ENCODE results near the gene DLEC1. TPM values are rescaled to one million over a fixed set of nuclear protein-coding genes. Genes with fewer than 3 reads are reported as not detected.

The DLEC1 gene
- polyA plus RNA-seq, 1 donor from 2014 or later = 0.25 TPM

DNA sequence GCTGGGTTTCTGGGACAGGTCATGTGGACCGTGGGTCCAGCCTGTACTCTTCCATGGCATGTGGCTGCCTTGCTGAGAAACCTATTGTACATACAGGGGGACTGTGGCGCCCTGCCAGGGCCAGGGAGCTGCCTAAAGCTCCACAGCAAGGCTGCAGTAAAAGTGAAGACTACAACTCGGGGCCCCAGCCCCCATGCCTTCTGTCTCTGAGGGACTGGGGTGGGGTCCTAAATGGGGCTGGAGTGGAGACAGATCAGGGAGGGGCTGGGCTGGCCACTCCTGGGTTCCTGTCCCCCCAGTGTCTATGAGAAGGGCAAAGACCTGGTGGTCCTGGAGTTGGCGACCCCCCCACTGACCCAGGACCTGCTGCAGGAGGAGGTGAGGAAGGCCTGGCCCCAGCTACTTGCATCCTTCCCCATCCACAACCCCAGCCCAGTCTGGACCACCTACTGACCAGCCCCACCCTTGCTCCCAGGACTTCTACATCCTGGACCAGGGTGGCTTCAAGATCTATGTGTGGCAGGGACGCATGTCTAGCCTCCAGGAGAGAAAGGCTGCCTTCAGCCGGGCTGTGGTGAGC is 41.1 kb upstream of the DLEC1 start:
- Histone ChIP-seq H2AFZ (ENCODE audit: low read depth, low read length) (no peak overlapping the region), H3K4me2 (ENCODE audit: low read length) (no peak overlapping the region), H4K20me1 (ENCODE audit: insufficient read depth) (no peaks in the 10 kb centered on the region), H3K9me3 (ENCODE audit: low read length) (no peaks in the 10 kb centered on the region), H3K27ac (ENCODE audit: low read length) (no peak overlapping the region), H3K36me3 (ENCODE audit: insufficient read depth, low read length) (no peaks in the 10 kb centered on the region), H3K9me2 (ENCODE audit: insufficient read depth, low read length) (no peaks in the 10 kb centered on the region), H3K27me3 (ENCODE audit: insufficient read depth, low read depth, low read length) (peaks cover 3% of the 10 kb centered on the region), H3K79me2 (replicated peaks; ENCODE audit: insufficient read depth, low read length) (no peaks in the 10 kb centered on the region), H3F3A (ENCODE audit: insufficient read depth, low read length, poor library complexity, severe bottlenecking) (no peaks in the 10 kb centered on the region), H3K9ac (ENCODE audit: low read length) (no peak overlapping the region), H3K4me3 (ENCODE audit: low read length) (no peak overlapping the region)
- TF ChIP-seq EZH2 (IDR thresholded peaks at IDR 0.05; ENCODE audit: borderline replicate concordance, insufficient read depth, low read length, poor library complexity, severe bottlenecking) (no peak), RAD21 (conservative IDR thresholded peaks at IDR 0.05) (no peak), TAF1 (IDR thresholded peaks at IDR 0.05; ENCODE audit: low read depth) (no peak), EP300 (conservative IDR thresholded peaks at IDR 0.05; ENCODE audit: poor library complexity, severe bottlenecking) (no peak), SMC3 (conservative IDR thresholded peaks at IDR 0.05; ENCODE audit: poor library complexity) (no peak), POLR2AphosphoS5 (IDR thresholded peaks at IDR 0.05) (no peak), MXI1 (conservative IDR thresholded peaks at IDR 0.05; ENCODE audit: poor library complexity, severe bottlenecking) (no peak)
- TF ChIP-seq, protein P1, sequence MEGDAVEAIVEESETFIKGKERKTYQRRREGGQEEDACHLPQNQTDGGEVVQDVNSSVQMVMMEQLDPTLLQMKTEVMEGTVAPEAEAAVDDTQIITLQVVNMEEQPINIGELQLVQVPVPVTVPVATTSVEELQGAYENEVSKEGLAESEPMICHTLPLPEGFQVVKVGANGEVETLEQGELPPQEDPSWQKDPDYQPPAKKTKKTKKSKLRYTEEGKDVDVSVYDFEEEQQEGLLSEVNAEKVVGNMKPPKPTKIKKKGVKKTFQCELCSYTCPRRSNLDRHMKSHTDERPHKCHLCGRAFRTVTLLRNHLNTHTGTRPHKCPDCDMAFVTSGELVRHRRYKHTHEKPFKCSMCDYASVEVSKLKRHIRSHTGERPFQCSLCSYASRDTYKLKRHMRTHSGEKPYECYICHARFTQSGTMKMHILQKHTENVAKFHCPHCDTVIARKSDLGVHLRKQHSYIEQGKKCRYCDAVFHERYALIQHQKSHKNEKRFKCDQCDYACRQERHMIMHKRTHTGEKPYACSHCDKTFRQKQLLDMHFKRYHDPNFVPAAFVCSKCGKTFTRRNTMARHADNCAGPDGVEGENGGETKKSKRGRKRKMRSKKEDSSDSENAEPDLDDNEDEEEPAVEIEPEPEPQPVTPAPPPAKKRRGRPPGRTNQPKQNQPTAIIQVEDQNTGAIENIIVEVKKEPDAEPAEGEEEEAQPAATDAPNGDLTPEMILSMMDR (IDR thresholded peaks at IDR 0.05; ENCODE audit: poor library complexity, severe bottlenecking) = no peak
- TF ChIP-seq, protein P2, sequence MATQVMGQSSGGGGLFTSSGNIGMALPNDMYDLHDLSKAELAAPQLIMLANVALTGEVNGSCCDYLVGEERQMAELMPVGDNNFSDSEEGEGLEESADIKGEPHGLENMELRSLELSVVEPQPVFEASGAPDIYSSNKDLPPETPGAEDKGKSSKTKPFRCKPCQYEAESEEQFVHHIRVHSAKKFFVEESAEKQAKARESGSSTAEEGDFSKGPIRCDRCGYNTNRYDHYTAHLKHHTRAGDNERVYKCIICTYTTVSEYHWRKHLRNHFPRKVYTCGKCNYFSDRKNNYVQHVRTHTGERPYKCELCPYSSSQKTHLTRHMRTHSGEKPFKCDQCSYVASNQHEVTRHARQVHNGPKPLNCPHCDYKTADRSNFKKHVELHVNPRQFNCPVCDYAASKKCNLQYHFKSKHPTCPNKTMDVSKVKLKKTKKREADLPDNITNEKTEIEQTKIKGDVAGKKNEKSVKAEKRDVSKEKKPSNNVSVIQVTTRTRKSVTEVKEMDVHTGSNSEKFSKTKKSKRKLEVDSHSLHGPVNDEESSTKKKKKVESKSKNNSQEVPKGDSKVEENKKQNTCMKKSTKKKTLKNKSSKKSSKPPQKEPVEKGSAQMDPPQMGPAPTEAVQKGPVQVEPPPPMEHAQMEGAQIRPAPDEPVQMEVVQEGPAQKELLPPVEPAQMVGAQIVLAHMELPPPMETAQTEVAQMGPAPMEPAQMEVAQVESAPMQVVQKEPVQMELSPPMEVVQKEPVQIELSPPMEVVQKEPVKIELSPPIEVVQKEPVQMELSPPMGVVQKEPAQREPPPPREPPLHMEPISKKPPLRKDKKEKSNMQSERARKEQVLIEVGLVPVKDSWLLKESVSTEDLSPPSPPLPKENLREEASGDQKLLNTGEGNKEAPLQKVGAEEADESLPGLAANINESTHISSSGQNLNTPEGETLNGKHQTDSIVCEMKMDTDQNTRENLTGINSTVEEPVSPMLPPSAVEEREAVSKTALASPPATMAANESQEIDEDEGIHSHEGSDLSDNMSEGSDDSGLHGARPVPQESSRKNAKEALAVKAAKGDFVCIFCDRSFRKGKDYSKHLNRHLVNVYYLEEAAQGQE (IDR thresholded peaks at IDR 0.05; ENCODE audit: borderline replicate concordance) = no peak

DNA sequence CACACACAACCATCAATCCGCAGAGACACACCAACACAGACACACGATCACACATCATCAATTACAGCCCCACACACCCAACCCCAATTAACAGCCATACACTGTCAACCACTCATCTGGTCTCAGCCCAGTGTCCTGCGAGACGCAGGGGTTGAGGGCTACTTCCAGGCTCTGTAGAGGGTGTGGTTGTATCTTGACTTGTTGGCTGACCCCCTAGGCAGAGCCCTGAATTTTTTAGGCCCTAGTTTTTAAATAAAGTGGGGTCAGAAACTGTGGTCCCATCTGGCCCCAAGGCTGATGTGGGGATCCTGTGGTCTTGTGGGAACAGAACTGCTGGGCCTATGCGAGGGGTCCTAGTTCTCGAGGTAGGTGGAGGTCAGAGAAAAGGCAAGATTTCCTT is 39.2 kb upstream of the DLEC1 start:
- TF ChIP-seq POLR2AphosphoS5 (IDR thresholded peaks at IDR 0.05) = no peak
- TF ChIP-seq MXI1 (conservative IDR thresholded peaks at IDR 0.05; ENCODE audit: poor library complexity, severe bottlenecking) = no peak
- TF ChIP-seq RAD21 (conservative IDR thresholded peaks at IDR 0.05) = no peak
- TF ChIP-seq, protein P2 (IDR thresholded peaks at IDR 0.05; ENCODE audit: borderline replicate concordance) = no peak
- TF ChIP-seq EZH2 (IDR thresholded peaks at IDR 0.05; ENCODE audit: borderline replicate concordance, insufficient read depth, low read length, poor library complexity, severe bottlenecking) = no peak
- TF ChIP-seq EP300 (conservative IDR thresholded peaks at IDR 0.05; ENCODE audit: poor library complexity, severe bottlenecking) = no peak
- TF ChIP-seq, protein P1 (IDR thresholded peaks at IDR 0.05; ENCODE audit: poor library complexity, severe bottlenecking) = no peak
- TF ChIP-seq SMC3 (conservative IDR thresholded peaks at IDR 0.05; ENCODE audit: poor library complexity) = no peak
- no peak for TF ChIP-seq TAF1 (IDR thresholded peaks at IDR 0.05; ENCODE audit: low read depth)
- Histone ChIP-seq H3K79me2 (replicated peaks; ENCODE audit: insufficient read depth, low read length) (no peaks in the 10 kb centered on the region), H4K20me1 (ENCODE audit: insufficient read depth) (no peaks in the 10 kb centered on the region), H3K4me3 (ENCODE audit: low read length) (no peak overlapping the region), H3K4me2 (ENCODE audit: low read length) (no peak overlapping the region), H3K27me3 (ENCODE audit: insufficient read depth, low read depth, low read length) (peaks cover 3% of the 10 kb centered on the region), H3K9me2 (ENCODE audit: insufficient read depth, low read length) (no peaks in the 10 kb centered on the region), H3K9ac (ENCODE audit: low read length) (no peak overlapping the region), H3K36me3 (ENCODE audit: insufficient read depth, low read length) (no peaks in the 10 kb centered on the region), H3K9me3 (ENCODE audit: low read length) (no peaks in the 10 kb centered on the region), H2AFZ (ENCODE audit: low read depth, low read length) (no peak overlapping the region), H3F3A (ENCODE audit: insufficient read depth, low read length, poor library complexity, severe bottlenecking) (no peaks in the 10 kb centered on the region), H3K27ac (ENCODE audit: low read length) (no peak overlapping the region)
